B cell (primary cell): ENCODE measurements around the gene SLC35F3.

Experiments
- EZH2 ChIP-seq: IDR thresholded peaks from 2 replicates; pipeline ENCODE4 v1.6.1; 2012; ENCODE audit warnings: borderline replicate concordance, low read depth, mild to moderate bottlenecking, moderate library complexity, low read length; ENCODE audit not compliant: insufficient read depth, poor library complexity, severe bottlenecking
- TF ChIP-seq, protein P1 (sequence below): fragments of 200-600 bp; IDR thresholded peaks from one replicate; pipeline ENCODE4 v1.8.0; 2022; ENCODE audit warnings: antibody characterized with exemption, mild to moderate bottlenecking

DNA sequence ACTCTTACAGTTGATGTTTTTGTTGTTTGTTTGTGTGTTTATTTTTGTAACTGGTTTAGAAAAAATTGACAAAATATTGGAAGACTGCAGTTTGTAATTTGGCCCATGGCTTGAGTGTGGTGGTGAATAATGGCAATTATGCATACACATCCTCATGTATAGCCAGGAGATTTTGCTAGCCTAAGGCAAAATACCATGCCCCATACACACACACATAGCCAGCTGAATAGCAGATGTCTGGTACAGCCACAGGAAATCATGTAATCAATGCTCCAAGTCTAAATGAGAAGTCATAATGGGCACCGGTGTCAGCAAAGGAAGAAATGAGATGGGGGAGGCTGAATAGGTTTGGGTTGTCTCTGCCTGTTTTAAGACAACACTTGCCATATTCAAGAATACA is 333.6 kb downstream of the SLC35F3 start:
- TF ChIP-seq EZH2 = no peak
- TF ChIP-seq, protein P1, sequence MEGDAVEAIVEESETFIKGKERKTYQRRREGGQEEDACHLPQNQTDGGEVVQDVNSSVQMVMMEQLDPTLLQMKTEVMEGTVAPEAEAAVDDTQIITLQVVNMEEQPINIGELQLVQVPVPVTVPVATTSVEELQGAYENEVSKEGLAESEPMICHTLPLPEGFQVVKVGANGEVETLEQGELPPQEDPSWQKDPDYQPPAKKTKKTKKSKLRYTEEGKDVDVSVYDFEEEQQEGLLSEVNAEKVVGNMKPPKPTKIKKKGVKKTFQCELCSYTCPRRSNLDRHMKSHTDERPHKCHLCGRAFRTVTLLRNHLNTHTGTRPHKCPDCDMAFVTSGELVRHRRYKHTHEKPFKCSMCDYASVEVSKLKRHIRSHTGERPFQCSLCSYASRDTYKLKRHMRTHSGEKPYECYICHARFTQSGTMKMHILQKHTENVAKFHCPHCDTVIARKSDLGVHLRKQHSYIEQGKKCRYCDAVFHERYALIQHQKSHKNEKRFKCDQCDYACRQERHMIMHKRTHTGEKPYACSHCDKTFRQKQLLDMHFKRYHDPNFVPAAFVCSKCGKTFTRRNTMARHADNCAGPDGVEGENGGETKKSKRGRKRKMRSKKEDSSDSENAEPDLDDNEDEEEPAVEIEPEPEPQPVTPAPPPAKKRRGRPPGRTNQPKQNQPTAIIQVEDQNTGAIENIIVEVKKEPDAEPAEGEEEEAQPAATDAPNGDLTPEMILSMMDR = no peak
